ENCODE data around the gene BTG4. TPM values are rescaled to one million over a fixed set of nuclear protein-coding genes. Genes with fewer than 3 reads are reported as not detected.

BTG4 gene
- total and polyA plus RNA-seq, 2 experiments from 2014 or later = 0.33 TPM; not detected in 1

GRCh38 chr11:111463276-111463675 is 48.9 kb downstream of the BTG4 start:
- Histone ChIP-seq H3K9me3 (ENCODE audit: low read depth) (no peaks in the 10 kb centered on the region), H2AFZ (no peak overlapping the region), H3F3A (ENCODE audit: insufficient read depth) (no peaks in the 10 kb centered on the region), H3K27ac (no peak overlapping the region), H3K79me2 (ENCODE audit: insufficient read depth) (no peaks in the 10 kb centered on the region), H3K27me3 (replicated peaks; ENCODE audit: insufficient read depth) (no peaks in the 10 kb centered on the region), H3K9ac (no peak overlapping the region), H3K4me2 (ENCODE audit: unreplicated experiment) (no peak overlapping the region), H3K36me3 (ENCODE audit: low read depth) (no peaks in the 10 kb centered on the region), H3K4me3 (no peak overlapping the region), H3K4me1 (ENCODE audit: insufficient read depth) (peaks cover 16% of the 10 kb centered on the region), H4K20me1 (ENCODE audit: insufficient read depth) (no peaks in the 10 kb centered on the region), H3K9me2 (ENCODE audit: insufficient read depth) (no peaks in the 10 kb centered on the region)
- DNase-seq = no peak
- WGBS, 2 experiments (ENCODE audit: low coverage in 1 of 2, low lambda C conversion rate in 2 of 2, missing lambda C conversion rate in 2 of 2) = 96 to 98% methylated on average over 4 of the region's 4 CpGs
- TF ChIP-seq EZH2 (IDR thresholded peaks at IDR 0.05; ENCODE audit: insufficient read depth, poor library complexity, severe bottlenecking) = no peak
- in situ Hi-C loops (cut with MboI) = no loop called here

DNA sequence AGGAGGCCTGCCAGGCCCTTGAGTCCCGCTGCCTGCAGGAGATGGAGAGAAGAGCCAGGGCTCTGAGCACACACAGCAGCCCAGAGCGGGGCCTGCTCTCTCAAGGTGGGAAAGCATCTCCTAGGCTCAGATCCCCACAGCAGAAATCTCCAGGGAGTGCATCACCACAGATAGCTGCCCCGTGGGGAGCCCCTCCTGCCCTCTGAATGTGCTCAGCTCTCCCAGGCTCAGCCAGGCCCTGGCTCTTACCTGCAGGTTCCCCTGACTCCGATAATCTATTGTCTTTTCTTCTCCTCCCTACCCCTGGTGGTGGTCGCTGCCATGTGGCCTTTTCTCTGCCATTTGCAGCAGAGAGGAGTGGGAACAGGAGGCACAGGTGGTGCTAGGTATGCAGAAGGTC is 49.9 kb downstream of the BTG4 start:
- Histone ChIP-seq H3K4me2 (ENCODE audit: unreplicated experiment) (no peak overlapping the region), H4K20me1 (ENCODE audit: insufficient read depth) (no peaks in the 10 kb centered on the region), H2AFZ (no peak overlapping the region), H3K79me2 (ENCODE audit: insufficient read depth) (no peaks in the 10 kb centered on the region), H3F3A (ENCODE audit: insufficient read depth) (no peaks in the 10 kb centered on the region), H3K4me1 (ENCODE audit: insufficient read depth) (peaks cover 16% of the 10 kb centered on the region), H3K9me3 (ENCODE audit: low read depth) (no peaks in the 10 kb centered on the region), H3K36me3 (ENCODE audit: low read depth) (no peaks in the 10 kb centered on the region), H3K4me3 (no peak overlapping the region), H3K27me3 (replicated peaks; ENCODE audit: insufficient read depth) (no peaks in the 10 kb centered on the region), H3K9me2 (ENCODE audit: insufficient read depth) (no peaks in the 10 kb centered on the region), H3K9ac (no peak overlapping the region), H3K27ac (no peak overlapping the region)
- 83 to 87% methylated on average over 5 of the region's 5 CpGs for WGBS, 2 experiments (ENCODE audit: low coverage in 1 of 2, low lambda C conversion rate in 2 of 2, missing lambda C conversion rate in 2 of 2)
- in situ Hi-C loops (cut with MboI) = no loop called here
- no peak for TF ChIP-seq EZH2 (IDR thresholded peaks at IDR 0.05; ENCODE audit: insufficient read depth, poor library complexity, severe bottlenecking)
- TF ChIP-seq EZH2phosphoT487 (IDR thresholded peaks at IDR 0.05; ENCODE audit: insufficient read depth, low read depth) = no peak
- no peak for DNase-seq

DNA sequence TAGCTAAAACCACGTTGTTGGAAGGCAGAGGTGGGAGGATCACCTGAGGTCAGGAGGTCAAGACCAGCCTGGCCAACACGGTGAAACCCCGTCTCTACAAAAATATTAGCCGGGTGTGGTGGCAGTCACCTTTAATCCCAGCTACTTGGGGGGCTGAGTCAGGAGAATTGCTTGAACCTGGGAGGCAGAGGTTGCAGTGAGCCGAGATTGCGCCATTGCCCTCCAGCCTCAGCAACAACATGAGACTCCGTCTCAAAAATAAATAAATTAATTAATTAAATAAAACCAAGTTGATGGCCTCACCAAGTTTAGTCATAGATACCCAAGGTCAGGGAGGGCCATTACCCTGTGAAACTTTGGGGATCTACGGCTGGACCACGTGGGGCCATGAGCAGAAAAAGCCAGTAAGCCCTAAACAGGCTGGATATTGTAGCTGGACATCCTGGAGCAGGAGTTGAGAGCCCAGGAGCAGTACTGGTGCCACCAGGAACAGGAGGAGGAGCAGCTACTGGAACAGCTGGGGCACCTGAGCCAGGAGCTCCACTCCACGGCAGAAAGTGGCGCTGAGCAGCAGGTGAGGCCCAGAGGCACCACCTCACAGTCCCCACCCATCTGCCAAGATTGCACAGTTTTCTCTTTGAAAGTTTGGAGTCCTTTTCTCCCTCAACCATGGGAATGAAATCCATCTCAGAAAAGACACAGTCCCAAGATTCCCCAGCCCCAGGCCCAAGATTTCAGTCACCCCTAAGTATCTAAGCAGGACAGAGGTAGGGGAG is 50.5 kb downstream of the BTG4 start:
- Histone ChIP-seq H3K4me3 (no peak overlapping the region), H3F3A (ENCODE audit: insufficient read depth) (no peaks in the 10 kb centered on the region), H4K20me1 (ENCODE audit: insufficient read depth) (no peaks in the 10 kb centered on the region), H3K36me3 (ENCODE audit: low read depth) (no peaks in the 10 kb centered on the region), H3K27ac (no peak overlapping the region), H3K27me3 (replicated peaks; ENCODE audit: insufficient read depth) (no peaks in the 10 kb centered on the region), H3K79me2 (ENCODE audit: insufficient read depth) (no peaks in the 10 kb centered on the region), H3K4me1 (ENCODE audit: insufficient read depth) (peaks cover 16% of the 10 kb centered on the region), H2AFZ (no peak overlapping the region), H3K4me2 (ENCODE audit: unreplicated experiment) (no peak overlapping the region), H3K9me2 (ENCODE audit: insufficient read depth) (no peaks in the 10 kb centered on the region), H3K9ac (no peak overlapping the region), H3K9me3 (ENCODE audit: low read depth) (no peaks in the 10 kb centered on the region)
- WGBS, 2 experiments (ENCODE audit: low coverage in 1 of 2, low lambda C conversion rate in 2 of 2, missing lambda C conversion rate in 2 of 2) = 93 to 95% methylated on average over 11 of the region's 11 CpGs
- in situ Hi-C loops (cut with MboI) = no loop called here
- TF ChIP-seq EZH2phosphoT487 (IDR thresholded peaks at IDR 0.05; ENCODE audit: insufficient read depth, low read depth) (no peak), EZH2 (IDR thresholded peaks at IDR 0.05; ENCODE audit: insufficient read depth, poor library complexity, severe bottlenecking) (no peak)
- DNase-seq = no peak

DNA sequence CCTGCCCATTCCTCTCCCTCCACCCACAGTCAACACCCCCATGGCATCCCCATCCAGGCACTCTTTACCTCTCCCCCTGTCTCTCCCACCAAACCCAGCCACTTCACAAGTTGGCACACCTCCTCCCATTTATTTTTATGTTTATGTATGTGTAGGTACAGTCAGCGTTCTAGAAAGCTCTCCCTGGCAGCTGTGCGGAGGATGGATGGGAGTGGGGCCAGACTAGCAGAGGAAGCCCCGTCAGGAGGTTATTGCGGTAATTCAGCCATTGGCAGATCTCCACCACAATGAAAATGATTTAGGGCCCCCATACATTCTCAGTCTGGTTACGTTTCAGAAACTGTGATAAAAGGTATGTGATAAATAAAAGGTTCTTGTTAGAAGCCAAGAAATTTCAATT is 51.3 kb downstream of the BTG4 start:
- in situ Hi-C loops (cut with MboI) = no loop called here
- DNase-seq = no peak
- Histone ChIP-seq H3F3A (ENCODE audit: insufficient read depth) (no peaks in the 10 kb centered on the region), H3K27me3 (replicated peaks; ENCODE audit: insufficient read depth) (no peaks in the 10 kb centered on the region), H3K9me3 (ENCODE audit: low read depth) (no peaks in the 10 kb centered on the region), H4K20me1 (ENCODE audit: insufficient read depth) (no peaks in the 10 kb centered on the region), H3K27ac (no peak overlapping the region), H3K36me3 (ENCODE audit: low read depth) (no peaks in the 10 kb centered on the region), H3K9me2 (ENCODE audit: insufficient read depth) (no peaks in the 10 kb centered on the region), H3K4me3 (no peak overlapping the region), H3K4me2 (ENCODE audit: unreplicated experiment) (no peak overlapping the region), H3K9ac (no peak overlapping the region), H3K4me1 (ENCODE audit: insufficient read depth) (peaks cover 14% of the 10 kb centered on the region), H2AFZ (no peak overlapping the region), H3K79me2 (ENCODE audit: insufficient read depth) (no peaks in the 10 kb centered on the region)
- 83 to 85% methylated on average over 5 of the region's 5 CpGs for WGBS, 2 experiments (ENCODE audit: low coverage in 1 of 2, low lambda C conversion rate in 2 of 2, missing lambda C conversion rate in 2 of 2)
- TF ChIP-seq EZH2phosphoT487 (IDR thresholded peaks at IDR 0.05; ENCODE audit: insufficient read depth, low read depth) (no peak), EZH2 (IDR thresholded peaks at IDR 0.05; ENCODE audit: insufficient read depth, poor library complexity, severe bottlenecking) (no peak)

Measured in GM23248 (cell line).